Duodenal mucosa (tissue), 2 donors: Measurements from ENCODE around the gene BRAF.
"Not testable (repeated sequence)": the region's sequence is repeated elsewhere in the genome, so short reads cannot be mapped to it uniquely, and the experiment has no call there.

ENCODE experiments used
- H3K27ac ChIP-seq: one replicate; pipeline ENCODE4 v1.7.0; 2013; ENCODE audit warnings: low read depth, low read length
- H3K27me3 ChIP-seq, 2 donors: one replicate each; pipeline ENCODE4 v1.7.0; 2013; ENCODE audit warnings: low read length in 2 of 2, control low read depth in 1 of 2; ENCODE audit not compliant: insufficient read depth in 2 of 2, control insufficient read depth in 1 of 2
- H3K36me3 ChIP-seq, 2 donors: one replicate each; pipeline ENCODE4 v1.7.0; 2013; ENCODE audit warnings: low read length in 2 of 2, control low read depth in 1 of 2; ENCODE audit not compliant: insufficient read depth in 2 of 2, control insufficient read depth in 1 of 2
- H3K4me1 ChIP-seq, 2 donors: one replicate each; pipeline ENCODE4 v1.7.0; 2013; ENCODE audit warnings: low read length in 2 of 2, control low read depth in 1 of 2; ENCODE audit not compliant: insufficient read depth in 2 of 2, control insufficient read depth in 1 of 2
- H3K4me3 ChIP-seq, 2 donors: one replicate each; pipeline ENCODE4 v1.7.0; 2013; ENCODE audit warnings: low read length in 2 of 2, low read depth in 1 of 2
- H3K9ac ChIP-seq, 2 donors: one replicate each; pipeline ENCODE4 v1.7.0; 2013; ENCODE audit warnings: low read length in 2 of 2, low read depth in 1 of 2
- H3K9me3 ChIP-seq, 2 donors: one replicate each; pipeline ENCODE4 v1.7.0; 2013; ENCODE audit warnings: low read length in 2 of 2, control low read depth in 1 of 2; ENCODE audit not compliant: control insufficient read depth in 1 of 2

The BRAF gene

DNA sequence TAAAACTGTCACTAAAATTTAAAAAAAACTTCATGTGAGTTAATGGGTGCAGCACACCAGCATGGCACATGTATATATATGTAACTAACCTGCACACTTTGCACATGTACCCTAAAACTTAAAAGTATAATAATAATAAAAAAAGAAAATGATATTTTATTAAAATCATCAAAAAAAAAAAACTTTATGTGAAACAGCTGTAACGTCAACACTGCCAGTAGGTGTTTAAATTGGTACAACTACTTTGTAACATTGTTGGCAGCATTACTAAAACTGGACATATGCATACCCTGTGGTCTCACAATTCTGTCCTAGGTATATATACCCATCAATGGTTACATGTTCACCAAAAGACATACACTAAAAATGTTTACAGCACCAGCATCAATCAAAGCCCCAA is 146.2 kb downstream of the BRAF start:
- H3K4me1 ChIP-seq, result no peaks in the 10 kb centered on the region
- no peaks in the 10 kb centered on the region for H3K9me3 ChIP-seq
- H3K27me3 ChIP-seq, result no peaks in the 10 kb centered on the region
- no peak overlapping the region for H3K27ac ChIP-seq
- no peak overlapping the region for H3K9ac ChIP-seq
- peaks cover 14 to 40% of the 10 kb centered on the region in 2 donors for H3K36me3 ChIP-seq
- H3K4me3 ChIP-seq, result no peak overlapping the region

DNA sequence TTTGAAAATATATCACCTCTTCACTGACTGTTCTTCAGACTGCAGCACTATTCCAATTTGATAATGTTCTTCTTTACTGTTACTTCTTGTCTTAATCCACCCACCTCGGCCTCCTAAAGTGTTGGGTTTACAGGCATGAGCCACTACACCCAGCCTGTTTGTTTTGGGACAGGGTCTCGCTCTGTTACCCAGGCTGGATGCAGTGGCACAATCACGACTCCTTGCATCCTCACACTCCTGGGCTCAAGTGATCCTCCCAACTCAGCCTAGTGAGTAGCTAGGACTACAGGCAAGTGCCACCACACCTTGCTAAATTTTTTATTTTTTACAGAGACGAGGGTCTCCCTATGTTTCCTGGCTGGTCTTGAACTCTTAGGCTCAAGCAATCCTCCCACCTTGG is 150.4 kb downstream of the BRAF start:
- H3K36me3 ChIP-seq, result peaks cover 14 to 43% of the 10 kb centered on the region in 2 donors
- no peaks in the 10 kb centered on the region for H3K27me3 ChIP-seq
- H3K27ac ChIP-seq, result no peak overlapping the region
- H3K9ac ChIP-seq, result no peak overlapping the region
- H3K4me3 ChIP-seq, result no peak overlapping the region
- no peaks in the 10 kb centered on the region for H3K4me1 ChIP-seq
- H3K9me3 ChIP-seq, result no peaks in the 10 kb centered on the region

DNA sequence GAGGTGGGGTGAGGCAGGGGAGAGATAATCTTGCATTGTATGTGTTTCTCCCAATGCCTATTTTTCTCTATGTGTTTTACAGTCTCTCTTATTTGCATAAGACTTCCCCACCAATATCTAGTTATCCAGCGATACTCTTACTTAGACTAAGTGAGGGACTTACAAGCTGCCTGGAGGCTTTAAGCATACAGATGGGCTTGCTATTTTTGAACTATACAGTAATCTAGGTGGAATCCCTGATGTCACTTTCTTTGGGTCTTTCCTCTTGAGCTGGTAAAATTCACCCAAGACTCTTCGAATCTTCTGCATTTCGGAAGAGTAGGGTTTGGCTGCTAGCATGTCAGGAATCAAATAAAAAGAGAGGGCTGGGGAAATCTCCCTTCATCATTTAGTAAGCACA is 151.6 kb downstream of the BRAF start:
- Histone ChIP-seq H3K27ac (no peak overlapping the region), H3K9ac (no peak overlapping the region), H3K4me3 (no peak overlapping the region), H3K27me3 (no peaks in the 10 kb centered on the region), H3K36me3 (peaks cover 15 to 36% of the 10 kb centered on the region in 2 donors), H3K9me3 (no peaks in the 10 kb centered on the region), H3K4me1 (no peaks in the 10 kb centered on the region)

DNA sequence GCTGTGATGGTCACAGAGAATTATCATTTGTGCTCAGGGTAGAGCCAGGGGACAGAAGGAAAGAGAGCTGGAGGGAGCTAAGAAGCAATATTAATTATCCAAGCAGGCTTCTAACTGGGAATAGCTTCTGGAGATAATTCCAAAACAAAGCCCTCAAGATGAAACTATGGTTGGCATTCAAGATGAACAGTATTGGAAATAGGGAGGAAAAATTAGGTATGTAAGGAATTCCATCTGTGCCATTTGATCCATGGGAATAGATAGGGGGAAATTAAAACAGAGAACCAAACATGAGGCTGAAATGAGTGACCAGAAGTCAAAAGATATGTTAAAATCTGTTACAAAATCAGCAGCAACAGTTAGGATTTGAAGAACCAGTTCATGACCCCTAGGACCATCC is 152.9 kb downstream of the BRAF start:
- Histone ChIP-seq H3K9ac (no peak overlapping the region), H3K4me1 (no peaks in the 10 kb centered on the region), H3K9me3 (no peaks in the 10 kb centered on the region), H3K4me3 (no peak overlapping the region), H3K27me3 (no peaks in the 10 kb centered on the region), H3K27ac (no peak overlapping the region), H3K36me3 (peaks cover 11 to 30% of the 10 kb centered on the region in 2 donors)

DNA sequence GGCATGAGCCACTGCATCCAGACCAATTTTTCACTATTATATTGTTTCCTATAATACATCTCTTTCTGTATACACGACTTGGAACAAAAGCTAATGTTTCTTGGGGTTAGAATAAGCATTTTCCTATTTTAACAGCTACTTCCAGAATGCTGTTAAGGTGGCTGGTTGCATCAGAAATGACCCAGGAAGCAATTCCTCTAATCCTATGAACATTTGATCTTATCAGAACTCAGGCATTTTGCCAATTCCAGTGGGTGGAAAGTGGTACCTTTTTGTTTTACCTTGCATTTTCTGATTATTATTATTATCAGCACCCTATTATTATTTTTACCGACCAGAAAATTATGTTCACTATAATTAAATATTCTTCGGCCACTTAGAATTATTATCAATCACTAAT is 154.9 kb downstream of the BRAF start:
- H3K9ac ChIP-seq, result no peak overlapping the region
- no peak overlapping the region for H3K4me3 ChIP-seq
- no peak overlapping the region for H3K27ac ChIP-seq
- no peaks in the 10 kb centered on the region for H3K27me3 ChIP-seq
- peaks cover 6 to 22% of the 10 kb centered on the region in 2 donors for H3K36me3 ChIP-seq
- no peaks in the 10 kb centered on the region for H3K4me1 ChIP-seq
- no peaks in the 10 kb centered on the region for H3K9me3 ChIP-seq

DNA sequence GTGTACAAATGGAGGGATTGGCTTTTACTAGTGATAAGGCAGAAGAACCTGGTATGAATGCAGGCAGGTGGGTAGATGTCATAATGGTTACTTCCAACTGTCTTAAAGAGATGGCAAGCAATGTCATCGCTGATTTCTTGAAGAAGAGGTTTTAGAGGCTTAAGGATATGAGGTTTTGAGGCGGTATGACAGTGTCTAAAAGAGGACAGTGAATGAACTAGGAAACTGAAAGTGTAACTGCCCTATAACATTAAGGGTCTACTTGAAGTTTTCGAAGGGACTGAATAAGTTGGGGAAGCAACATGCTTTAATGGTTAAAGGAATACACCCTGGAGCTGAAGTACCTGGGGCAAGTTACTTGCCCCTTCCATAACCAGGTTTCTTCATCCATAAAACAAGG is 157.3 kb downstream of the BRAF start:
- Histone ChIP-seq H3K4me3 (no peak overlapping the region), H3K9ac (no peak overlapping the region), H3K27me3 (no peaks in the 10 kb centered on the region), H3K36me3 (peaks cover 3 to 16% of the 10 kb centered on the region in 2 donors), H3K4me1 (no peaks in the 10 kb centered on the region), H3K9me3 (no peaks in the 10 kb centered on the region), H3K27ac (no peak overlapping the region)

DNA sequence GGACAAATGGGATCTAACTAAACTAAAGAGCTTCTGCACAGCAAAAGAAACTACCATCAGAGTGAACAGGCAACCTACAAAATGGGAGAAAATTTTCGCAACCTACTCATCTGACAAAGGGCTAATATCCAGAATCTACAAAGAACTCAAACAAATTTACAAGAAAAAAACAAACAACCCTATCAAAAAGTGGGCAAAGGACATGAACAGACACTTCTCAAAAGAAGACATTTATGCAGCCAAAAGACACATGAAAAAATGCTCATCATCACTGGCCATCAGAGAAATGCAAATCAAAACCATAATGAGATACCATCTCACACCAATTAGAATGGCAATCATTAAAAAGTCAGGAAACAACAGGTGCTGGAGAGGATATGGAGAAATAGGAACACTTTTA is 159.3 kb downstream of the BRAF start:
- H3K27ac ChIP-seq, H3K27me3 ChIP-seq, H3K4me3 ChIP-seq, H3K9ac ChIP-seq, H3K36me3 ChIP-seq, H3K4me1 ChIP-seq, H3K9me3 ChIP-seq: not testable (repeated sequence)

DNA sequence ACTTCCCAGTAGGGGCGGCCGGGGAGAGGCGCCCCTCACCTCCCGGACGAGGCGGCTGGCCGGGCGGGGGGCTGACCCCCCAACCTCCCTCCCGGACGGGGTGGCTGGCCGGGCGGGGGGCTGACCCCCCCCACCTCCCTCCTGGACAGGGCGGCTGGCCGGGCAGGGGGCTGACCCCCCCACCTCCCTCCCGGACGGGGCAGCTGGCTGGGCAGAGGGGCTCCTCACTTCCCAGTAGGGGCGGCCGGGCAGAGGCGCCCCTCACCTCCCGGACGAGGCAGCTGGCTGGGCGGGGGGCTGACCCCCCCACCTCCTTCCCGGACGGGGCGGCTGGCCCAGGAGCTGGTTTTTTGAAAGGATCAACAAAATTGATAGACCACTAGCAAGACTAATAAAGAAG is 161.6 kb downstream of the BRAF start:
- H3K4me1 ChIP-seq, H3K4me3 ChIP-seq, H3K27ac ChIP-seq, H3K9ac ChIP-seq, H3K27me3 ChIP-seq, H3K36me3 ChIP-seq, H3K9me3 ChIP-seq: not testable (repeated sequence)

DNA sequence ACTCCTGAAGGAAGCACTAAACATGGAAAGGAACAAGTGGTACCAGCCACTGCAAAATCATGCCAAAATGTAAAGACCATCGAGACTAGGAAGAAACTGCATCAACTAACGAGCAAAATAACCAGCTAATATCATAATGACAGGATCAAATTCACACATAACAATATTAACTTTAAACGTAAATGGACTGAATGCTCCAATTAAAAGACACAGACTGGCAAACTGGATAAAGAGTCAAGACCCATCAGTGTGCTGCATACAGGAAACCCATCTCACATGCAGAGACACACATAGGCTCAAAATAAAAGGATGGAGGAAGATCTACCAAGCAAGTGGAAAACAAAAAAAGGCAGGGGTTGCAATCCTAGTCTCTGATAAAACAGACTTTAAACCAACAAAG is 163.4 kb downstream of the BRAF start:
- H3K36me3 ChIP-seq, H3K4me3 ChIP-seq, H3K27ac ChIP-seq, H3K9ac ChIP-seq, H3K27me3 ChIP-seq, H3K4me1 ChIP-seq, H3K9me3 ChIP-seq: not testable (repeated sequence)

DNA sequence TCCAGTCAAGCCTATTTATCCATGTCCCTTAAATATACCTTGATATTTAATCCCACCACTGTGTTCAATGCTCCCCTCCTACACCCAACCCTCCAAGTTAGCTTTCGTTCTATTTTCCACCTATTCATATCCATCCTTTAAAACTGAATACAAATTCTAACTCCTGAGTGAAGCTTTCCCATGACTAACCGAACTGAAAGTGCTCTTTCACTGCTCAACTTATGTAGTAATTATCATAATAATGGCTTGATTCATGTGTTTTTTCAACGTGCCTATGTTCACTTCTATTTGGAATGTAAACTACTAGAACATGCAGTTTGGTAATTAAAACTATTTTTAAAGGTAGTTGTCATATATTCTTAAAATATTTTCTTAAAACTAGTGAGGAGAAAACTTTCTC is 170.2 kb downstream of the BRAF start:
- Histone ChIP-seq H3K4me3 (no peak overlapping the region), H3K27ac (no peak overlapping the region), H3K9ac (no peak overlapping the region), H3K9me3 (no peaks in the 10 kb centered on the region), H3K27me3 (no peaks in the 10 kb centered on the region), H3K4me1 (no peaks in the 10 kb centered on the region), H3K36me3 (peaks cover 11 to 13% of the 10 kb centered on the region in 2 donors)

DNA sequence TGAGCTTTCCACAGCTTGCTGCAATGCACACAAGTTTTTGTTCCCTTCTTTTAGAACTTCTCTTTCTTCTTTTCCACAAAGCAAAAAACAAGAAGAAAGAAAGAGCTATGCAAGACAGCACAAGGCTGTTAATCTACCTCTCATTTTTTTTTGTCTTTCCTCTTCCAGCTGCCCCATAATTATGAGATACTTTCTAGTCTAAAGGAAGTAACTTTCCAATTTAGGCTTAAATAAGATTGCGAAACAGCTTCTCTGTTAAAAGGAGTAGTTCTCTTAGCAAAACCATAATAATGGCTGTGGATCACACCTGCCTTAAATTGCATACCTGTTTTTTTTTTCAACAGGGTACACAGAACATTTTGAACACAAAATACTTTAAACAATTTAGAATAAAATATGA is 172.2 kb downstream of the BRAF start:
- H3K4me3 ChIP-seq, result no peak overlapping the region
- H3K9me3 ChIP-seq, result no peaks in the 10 kb centered on the region
- H3K36me3 ChIP-seq, result peaks cover 14 to 21% of the 10 kb centered on the region in 2 donors
- no peak overlapping the region for H3K9ac ChIP-seq
- no peaks in the 10 kb centered on the region for H3K27me3 ChIP-seq
- no peak overlapping the region for H3K27ac ChIP-seq
- H3K4me1 ChIP-seq, result no peaks in the 10 kb centered on the region
